ENCODE data around the gene C11orf65.

DNA sequence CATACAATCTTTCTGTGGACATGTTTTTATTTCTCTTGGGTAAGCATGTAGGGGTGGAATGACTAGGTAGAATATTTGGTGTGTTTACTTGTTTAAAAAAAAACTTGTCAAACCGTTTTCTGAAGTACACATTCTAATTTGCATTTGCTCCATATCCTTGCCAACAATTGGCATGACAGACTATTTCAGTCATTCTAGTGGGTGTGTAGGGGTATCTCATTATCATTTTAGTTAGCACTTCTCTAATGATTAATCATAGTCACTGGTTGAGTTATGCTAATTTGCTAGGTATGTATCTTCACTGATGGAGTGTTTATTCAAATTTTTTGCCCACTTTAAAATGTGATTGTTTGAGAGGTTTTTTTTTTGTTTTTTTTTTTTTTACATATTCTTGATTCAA, 64.3 kb downstream of the C11orf65 start:
- TF ChIP-seq CTCF (IDR thresholded peaks at IDR 0.05) (no peak), POLR2A (IDR thresholded peaks at IDR 0.05) (no peak), EP300 (IDR thresholded peaks at IDR 0.05) (no peak)

Measured in ovary (tissue), 3 donors.